Hepatocyte (in vitro differentiated cells): ENCODE data around the gene CDH4.

Experiments
- CTCF ChIP-seq: fragments of 200-600 bp; sonication (generic); IDR thresholded peaks from 2 replicates; pipeline ENCODE4 v1.5.1; 2016; ENCODE audit warnings: antibody characterized with exemption, mild to moderate bottlenecking; ENCODE audit not compliant: poor library complexity
- EZH2 ChIP-seq: fragments of 200-600 bp; sonication (generic); IDR thresholded peaks from 2 replicates; pipeline ENCODE4 v1.6.1; 2016; ENCODE audit warnings: antibody characterized with exemption, mild to moderate bottlenecking, borderline replicate concordance

GRCh38 chr20:61238813-61239212 lies 13.2 kb upstream of the CDH4 start:
- TF ChIP-seq CTCF (no peak), EZH2 (no peak)
